Liver (tissue), 9 donors: ENCODE measurements around the gene NEK8. TPM values are rescaled to one million over a fixed set of nuclear protein-coding genes. Genes with fewer than 3 reads are reported as not detected.
A peak's percentile ranks its signal among the peaks of the same experiment; 100 is the strongest.

ENCODE experiments used
- DNase-seq: peaks from one replicate; pipeline ENCODE4 v3.0.0-alpha.2; 2017; ENCODE audit warnings: low spot score
- H3K27ac ChIP-seq, 2 donors: one replicate each; pipeline ENCODE4 v1.7.0; 2013; ENCODE audit warnings: inconsistent platforms in 2 of 2, low read length in 2 of 2, control low read depth in 1 of 2, low read depth in 1 of 2, mild to moderate bottlenecking in 1 of 2
- H3K27me3 ChIP-seq, 4 donors: one replicate each; pipeline versions ENCODE4 v1.6.1 to v1.7.0; 2013; ENCODE audit warnings: low read length in 3 of 4, inconsistent platforms in 1 of 4, mild to moderate bottlenecking in 1 of 4, moderate library complexity in 1 of 4; ENCODE audit not compliant: control insufficient read depth in 4 of 4, insufficient read depth in 4 of 4
- H3K36me3 ChIP-seq, 4 donors: one replicate each; pipeline versions ENCODE4 v1.6.1 to v1.7.0; 2013; ENCODE audit warnings: low read length in 3 of 4, mild to moderate bottlenecking in 3 of 4, low read depth in 1 of 4, moderate library complexity in 1 of 4; ENCODE audit not compliant: control insufficient read depth in 4 of 4, insufficient read depth in 3 of 4
- H3K4me1 ChIP-seq, 4 donors: one replicate each; pipeline versions ENCODE4 v1.6.1 to v1.7.0; 2013; ENCODE audit warnings: low read length in 3 of 4, mild to moderate bottlenecking in 3 of 4, moderate library complexity in 1 of 4; ENCODE audit not compliant: control insufficient read depth in 4 of 4, insufficient read depth in 4 of 4
- H3K4me3 ChIP-seq, 3 donors: one replicate each; pipeline versions ENCODE4 v1.6.1 to v1.7.0; 2013; ENCODE audit warnings: low read length in 3 of 3, control low read depth in 1 of 3, low read depth in 1 of 3, mild to moderate bottlenecking in 1 of 3
- H3K9ac ChIP-seq, 2 donors: one replicate each; pipeline ENCODE4 v1.7.0; 2013; ENCODE audit warnings: low read length in 2 of 2, mild to moderate bottlenecking in 2 of 2, moderate library complexity in 2 of 2, control low read depth in 1 of 2, low read depth in 1 of 2
- H3K9me3 ChIP-seq, 4 donors: one replicate each; pipeline versions ENCODE4 v1.6.1 to v1.7.0; 2013; ENCODE audit warnings: low read length in 3 of 4; ENCODE audit not compliant: control insufficient read depth in 4 of 4
- EGR1 ChIP-seq, 2 donors: IDR thresholded peaks; 2 replicates each; pipeline ENCODE4 v1.6.1; 2016 to 2018; ENCODE audit warnings: antibody characterized with exemption in 2 of 2, low read depth in 2 of 2
- FOXA1 ChIP-seq: IDR thresholded peaks from 2 replicates; pipeline ENCODE4 v1.6.1; 2016; ENCODE audit warnings: antibody characterized with exemption
- FOXA2 ChIP-seq: IDR thresholded peaks from 2 replicates; pipeline ENCODE4 v1.6.1; 2016; ENCODE audit warnings: antibody characterized with exemption
- GABPA ChIP-seq, 2 donors: IDR thresholded peaks in 1 of 2; conservative IDR thresholded peaks in 1 of 2; 2 replicates each; pipeline ENCODE4 v1.6.1; 2016; ENCODE audit warnings: antibody characterized with exemption in 2 of 2, mild to moderate bottlenecking in 1 of 2, moderate library complexity in 1 of 2
- HNF4A ChIP-seq, 2 donors: conservative IDR thresholded peaks; 2 replicates each; pipeline ENCODE4 v1.6.1; 2016; ENCODE audit warnings: antibody characterized with exemption in 2 of 2, mild to moderate bottlenecking in 2 of 2
- JUND ChIP-seq, 2 donors: IDR thresholded peaks; 2 replicates each; pipeline ENCODE4 v1.6.1; 2016; ENCODE audit warnings: antibody characterized with exemption in 2 of 2
- MAX ChIP-seq: IDR thresholded peaks from 2 replicates; pipeline ENCODE4 v1.6.1; 2016; ENCODE audit warnings: antibody characterized with exemption
- NR2F2 ChIP-seq: IDR thresholded peaks from 2 replicates; pipeline ENCODE4 v1.6.1; 2016; ENCODE audit warnings: antibody characterized with exemption
- RAD21 ChIP-seq, 2 donors: IDR thresholded peaks; 2 replicates each; pipeline ENCODE4 v1.6.1; 2016; ENCODE audit warnings: antibody characterized with exemption in 2 of 2, mild to moderate bottlenecking in 2 of 2
- REST ChIP-seq: IDR thresholded peaks from 2 replicates; pipeline ENCODE4 v1.6.1; 2016; ENCODE audit warnings: antibody characterized with exemption, mild to moderate bottlenecking
- RXRA ChIP-seq, 2 donors: IDR thresholded peaks; 2 replicates each; pipeline ENCODE4 v1.6.1; 2017 to 2018; ENCODE audit warnings: antibody characterized with exemption in 2 of 2, mild to moderate bottlenecking in 1 of 2
- TAF1 ChIP-seq: conservative IDR thresholded peaks from 2 replicates; pipeline ENCODE4 v1.6.1; 2016; ENCODE audit warnings: antibody characterized with exemption, mild to moderate bottlenecking
- YY1 ChIP-seq: IDR thresholded peaks from 2 replicates; pipeline ENCODE4 v1.6.1; 2016; ENCODE audit warnings: antibody characterized with exemption, mild to moderate bottlenecking
- ZBTB33 ChIP-seq: IDR thresholded peaks from 2 replicates; pipeline ENCODE4 v1.6.1; 2016; ENCODE audit warnings: antibody characterized with exemption
- WGBS: extraction: QIAGEN DNeasy Blood & Tissue Kit; methylation state at CpG from one replicate; pipeline ENCODE4 v1.1.7; 2013; 5-methylcytosine and 5-hydroxymethylcytosine counted together
- polyA plus RNA-seq, 2 donors: library from polyadenylated mRNA; stranded (reverse) in 1 of 2; unstranded in 1 of 2; fragments of 200-250 nt in 1 of 2; fragments of >200 nt in 1 of 2; fragmentation: Nextera tagmentation in 1 of 2; extraction: Ambion mirVana in 1 of 2; gene quantifications; one replicate each; pipeline versions ENCODE4 v1.2.1 to v1.2.3, GENCODE V29; 2013 to 2015
- total RNA-seq, 2 donors: library from RNA; depleted of rRNA; stranded (reverse); fragments of >200 nt; gene quantifications; one replicate each; pipeline ENCODE4 v1.2.3, GENCODE V29; 2014
- donor health status: healthy.
- donor health status: healthy.
- donor health status: healthy.
- donor health status: healthy.
- donor health status: healthy.

Gene NEK8
- total and polyA plus RNA-seq, 4 donors, result 1.7 to 7.8 (median 4.5) TPM

- H3K4me3 ChIP-seq, result peak overlapping the region; percentile 53 to 66 (median 60)
- TF ChIP-seq HNF4A (conservative IDR thresholded peaks at IDR 0.05) (no peak), RAD21 (IDR thresholded peaks at IDR 0.05) (no peak), MAX (no peak), JUND (IDR thresholded peaks at IDR 0.05) (no peak), FOXA1 (no peak), YY1 (no peak), REST (no peak), NR2F2 (no peak)
- no peaks in the 10 kb centered on the region for H3K27me3 ChIP-seq
- no peaks in the 10 kb centered on the region for H3K9me3 ChIP-seq
- peaks cover 6 to 41% (median 29%) of the 10 kb centered on the region in 4 donors for H3K4me1 ChIP-seq
- H3K36me3 ChIP-seq, result peaks cover 10 to 28% (median 22%) of the 10 kb centered on the region in 4 donors
- peak overlapping the region in 1 of 2 donors; percentile 51 for H3K9ac ChIP-seq
- H3K27ac ChIP-seq, result peak overlapping the region; percentile 72 to 77
- WGBS, result under 1% methylated on average over 45 of the region's 45 CpGs
- no peak for DNase-seq
These were observed 2.8 kb upstream of the NEK8 start for GRCh38 chr17:28725660-28726225.

GRCh38 chr17:28726226-28726626 lies 2.4 kb upstream of the NEK8 start, which contains the start of gene TLCD1:
Gene TLCD1 (minus strand): TSS chr17:28726233. CDS start chr17:28726097, 136 bp downstream.
- Histone ChIP-seq H3K4me3 (peak within 1 kb of the TSS; percentile 56 to 66 (median 60)), H3K9ac (peak within 1 kb of the TSS in 1 of 2 donors; percentile 51), H3K36me3 (peaks cover 10 to 28% (median 22%) of the 10 kb centered on the region in 4 donors), H3K27me3 (no peaks in the 10 kb centered on the region), H3K9me3 (no peaks in the 10 kb centered on the region), H3K4me1 (peaks cover 2 to 36% (median 24%) of the 10 kb centered on the region in 4 donors), H3K27ac (peak within 1 kb of the TSS; percentile 97 to 99)
- DNase-seq, result peak; percentile 84
- WGBS, result under 1% methylated on average over 49 of the region's 49 CpGs
- no peak for TF ChIP-seq JUND (IDR thresholded peaks at IDR 0.05)
- no peak for TF ChIP-seq GABPA (IDR thresholded peaks at IDR 0.05 in 1 of 2, conservative IDR thresholded peaks at IDR 0.05 in 1 of 2)
- TF ChIP-seq RXRA (IDR thresholded peaks at IDR 0.05), result no peak
- no peak for TF ChIP-seq EGR1 (IDR thresholded peaks at IDR 0.05; ENCODE audit: low read depth in 2 of 2)
- peak; percentile 6 for TF ChIP-seq NR2F2
- peak; percentile 66 for TF ChIP-seq ZBTB33
- TF ChIP-seq TAF1, result no peak
- no peak for TF ChIP-seq FOXA2
